ENCODE measurements around the gene COL6A3.
"Not testable (repeated sequence)": the region's sequence is repeated elsewhere in the genome, so short reads cannot be mapped to it uniquely, and the experiment has no call there.

- TF ChIP-seq CTCF, EZH2, EZH2phosphoT487 (IDR thresholded peaks at IDR 0.05): not testable (repeated sequence)
These were observed 59.8 kb downstream of the COL6A3 start for GRCh38 chr2:237354172-237354571.

All from neural progenitor cell (in vitro differentiated cells).